ENCODE measurements around the gene AFG1L. TPM values are rescaled to one million over a fixed set of nuclear protein-coding genes. Genes with fewer than 3 reads are reported as not detected.

The AFG1L gene
- total and polyA plus RNA-seq, 8 donors: 1.2 to 4.7 (median 3.8) TPM

GRCh38 chr6:108362455-108362854 lies 67.6 kb downstream of the AFG1L start:
- FAIRE-seq (no peak), DNase-seq (no peak), ATAC-seq (no peak)
- TF ChIP-seq, protein P1, sequence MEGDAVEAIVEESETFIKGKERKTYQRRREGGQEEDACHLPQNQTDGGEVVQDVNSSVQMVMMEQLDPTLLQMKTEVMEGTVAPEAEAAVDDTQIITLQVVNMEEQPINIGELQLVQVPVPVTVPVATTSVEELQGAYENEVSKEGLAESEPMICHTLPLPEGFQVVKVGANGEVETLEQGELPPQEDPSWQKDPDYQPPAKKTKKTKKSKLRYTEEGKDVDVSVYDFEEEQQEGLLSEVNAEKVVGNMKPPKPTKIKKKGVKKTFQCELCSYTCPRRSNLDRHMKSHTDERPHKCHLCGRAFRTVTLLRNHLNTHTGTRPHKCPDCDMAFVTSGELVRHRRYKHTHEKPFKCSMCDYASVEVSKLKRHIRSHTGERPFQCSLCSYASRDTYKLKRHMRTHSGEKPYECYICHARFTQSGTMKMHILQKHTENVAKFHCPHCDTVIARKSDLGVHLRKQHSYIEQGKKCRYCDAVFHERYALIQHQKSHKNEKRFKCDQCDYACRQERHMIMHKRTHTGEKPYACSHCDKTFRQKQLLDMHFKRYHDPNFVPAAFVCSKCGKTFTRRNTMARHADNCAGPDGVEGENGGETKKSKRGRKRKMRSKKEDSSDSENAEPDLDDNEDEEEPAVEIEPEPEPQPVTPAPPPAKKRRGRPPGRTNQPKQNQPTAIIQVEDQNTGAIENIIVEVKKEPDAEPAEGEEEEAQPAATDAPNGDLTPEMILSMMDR (IDR thresholded peaks at IDR 0.05): no peak
- H3K9me3 ChIP-seq: no peaks in the 10 kb centered on the region
- no peak overlapping the region for H3K4me3 ChIP-seq
- intact Hi-C loops (cut with DNase I): no loop called here
- H3K36me3 ChIP-seq: no peaks in the 10 kb centered on the region
- no peak overlapping the region for H3K27ac ChIP-seq
- WGBS, 2 donors: 84 to 94% methylated on average over 1 of the region's 1 CpG
- no peaks in the 10 kb centered on the region for H3K4me1 ChIP-seq
- no peaks in the 10 kb centered on the region for H3K27me3 ChIP-seq

- Histone ChIP-seq H3K36me3 (no peaks in the 10 kb centered on the region), H3K9me3 (no peaks in the 10 kb centered on the region), H3K27ac (no peak overlapping the region), H3K4me3 (no peak overlapping the region), H3K4me1 (no peaks in the 10 kb centered on the region), H3K27me3 (no peaks in the 10 kb centered on the region)
- no peak for FAIRE-seq
- no peak for DNase-seq
- TF ChIP-seq, protein P1 (IDR thresholded peaks at IDR 0.05): no peak
- no peak for ATAC-seq
- intact Hi-C loops (cut with DNase I): no loop called here
- 66% methylated on average over 3 of the region's 3 CpGs for WGBS, 2 donors
Measured at GRCh38 chr6:108363113-108363512, 68.3 kb downstream of the AFG1L start.

GRCh38 chr6:108363889-108364313 lies 69.0 kb downstream of the AFG1L start:
- no peak for DNase-seq
- no peak overlapping the region for H3K27ac ChIP-seq
- intact Hi-C loops (cut with DNase I): no loop called here
- no peak for ATAC-seq
- no peaks in the 10 kb centered on the region for H3K9me3 ChIP-seq
- H3K4me3 ChIP-seq: no peak overlapping the region
- no peaks in the 10 kb centered on the region for H3K4me1 ChIP-seq
- TF ChIP-seq, protein P1 (IDR thresholded peaks at IDR 0.05): no peak
- WGBS, 2 donors: 75 to 84% methylated on average over 6 of the region's 6 CpGs
- FAIRE-seq: no peak
- H3K27me3 ChIP-seq: no peaks in the 10 kb centered on the region
- H3K36me3 ChIP-seq: no peaks in the 10 kb centered on the region

DNA sequence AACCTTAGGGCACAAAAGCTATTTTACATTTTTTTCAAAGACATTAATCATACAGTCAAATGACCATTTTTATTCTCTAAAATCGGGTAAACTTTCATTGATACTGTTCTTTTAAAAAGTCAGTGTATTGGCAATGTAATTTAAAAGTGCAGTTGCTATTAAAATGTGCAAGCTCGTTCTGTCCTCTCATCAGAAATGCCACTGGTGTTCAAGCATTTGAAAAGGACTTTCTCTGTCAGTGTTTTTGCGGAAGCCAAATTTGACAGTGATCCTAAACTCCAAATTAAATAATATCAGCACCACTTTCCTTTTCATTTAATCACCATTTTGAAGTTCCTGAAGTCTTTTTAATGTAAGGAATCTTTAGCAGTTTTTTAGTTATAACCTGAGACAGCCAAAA lies 69.6 kb downstream of the AFG1L start:
- intact Hi-C loops (cut with DNase I): no loop called here
- no peak for FAIRE-seq
- Histone ChIP-seq H3K4me1 (no peaks in the 10 kb centered on the region), H3K4me3 (no peak overlapping the region), H3K36me3 (no peaks in the 10 kb centered on the region), H3K27ac (no peak overlapping the region), H3K9me3 (no peaks in the 10 kb centered on the region), H3K27me3 (no peaks in the 10 kb centered on the region)
- TF ChIP-seq, protein P1 (IDR thresholded peaks at IDR 0.05): no peak
- no peak for ATAC-seq
- 67 to 72% methylated on average over 3 of the region's 3 CpGs for WGBS, 2 donors
- DNase-seq: no peak

GRCh38 chr6:108365478-108365877 lies 70.6 kb downstream of the AFG1L start:
- TF ChIP-seq, protein P1 (IDR thresholded peaks at IDR 0.05): no peak
- Histone ChIP-seq H3K27me3 (no peaks in the 10 kb centered on the region), H3K4me3 (no peak overlapping the region), H3K36me3 (no peaks in the 10 kb centered on the region), H3K4me1 (no peaks in the 10 kb centered on the region), H3K9me3 (no peaks in the 10 kb centered on the region), H3K27ac (no peak overlapping the region)
- intact Hi-C loops (cut with DNase I): no loop called here
- DNase-seq (no peak), FAIRE-seq (no peak), ATAC-seq (no peak)

Data from pancreas (tissue), 10 donors.